Choroid plexus epithelial cell (primary cell): Measurements from ENCODE around the gene PLEKHG4B.
"Not testable (repeated sequence)": the region's sequence is repeated elsewhere in the genome, so short reads cannot be mapped to it uniquely, and the experiment has no call there.

ENCODE experiments used
- DNase-seq: peaks from one replicate; pipeline ENCODE4 v3.0.0-alpha.2; 2010; ENCODE audit warnings: low read depth
- H3K4me3 ChIP-seq: 2 replicates; pipeline ENCODE4 v1.5.1; 2011; ENCODE audit warnings: low read depth, mild to moderate bottlenecking, control low read depth, low read length, moderate library complexity
- TF ChIP-seq, protein P1 (sequence below): conservative IDR thresholded peaks from 2 replicates; pipeline ENCODE4 v1.5.1; 2011; ENCODE audit warnings: low read depth, mild to moderate bottlenecking, control low read depth, inconsistent platforms, low read length, moderate library complexity

PLEKHG4B gene

DNA sequence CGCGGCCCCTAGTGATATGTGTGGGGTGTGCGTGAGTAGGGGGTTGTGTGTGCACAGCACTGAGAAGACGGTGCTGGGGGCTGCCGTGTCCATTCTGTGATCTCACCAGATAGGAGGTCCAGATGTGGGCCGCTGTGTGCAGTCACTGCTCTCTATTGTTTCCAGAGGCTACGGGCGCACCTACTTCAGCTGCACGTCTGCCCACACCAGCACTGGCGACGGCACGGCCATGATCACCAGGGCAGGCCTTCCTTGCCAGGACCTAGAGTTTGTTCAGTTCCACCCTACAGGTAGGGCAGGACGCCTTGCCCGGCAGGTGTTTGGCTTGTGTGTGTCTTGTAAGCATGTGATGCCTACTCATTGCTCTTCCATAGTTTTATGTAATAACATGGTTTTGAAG is 138.7 kb downstream of the PLEKHG4B start:
- DNase-seq = no peak
- TF ChIP-seq, protein P1, sequence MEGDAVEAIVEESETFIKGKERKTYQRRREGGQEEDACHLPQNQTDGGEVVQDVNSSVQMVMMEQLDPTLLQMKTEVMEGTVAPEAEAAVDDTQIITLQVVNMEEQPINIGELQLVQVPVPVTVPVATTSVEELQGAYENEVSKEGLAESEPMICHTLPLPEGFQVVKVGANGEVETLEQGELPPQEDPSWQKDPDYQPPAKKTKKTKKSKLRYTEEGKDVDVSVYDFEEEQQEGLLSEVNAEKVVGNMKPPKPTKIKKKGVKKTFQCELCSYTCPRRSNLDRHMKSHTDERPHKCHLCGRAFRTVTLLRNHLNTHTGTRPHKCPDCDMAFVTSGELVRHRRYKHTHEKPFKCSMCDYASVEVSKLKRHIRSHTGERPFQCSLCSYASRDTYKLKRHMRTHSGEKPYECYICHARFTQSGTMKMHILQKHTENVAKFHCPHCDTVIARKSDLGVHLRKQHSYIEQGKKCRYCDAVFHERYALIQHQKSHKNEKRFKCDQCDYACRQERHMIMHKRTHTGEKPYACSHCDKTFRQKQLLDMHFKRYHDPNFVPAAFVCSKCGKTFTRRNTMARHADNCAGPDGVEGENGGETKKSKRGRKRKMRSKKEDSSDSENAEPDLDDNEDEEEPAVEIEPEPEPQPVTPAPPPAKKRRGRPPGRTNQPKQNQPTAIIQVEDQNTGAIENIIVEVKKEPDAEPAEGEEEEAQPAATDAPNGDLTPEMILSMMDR = no peak
- no peak overlapping the region for H3K4me3 ChIP-seq

DNA sequence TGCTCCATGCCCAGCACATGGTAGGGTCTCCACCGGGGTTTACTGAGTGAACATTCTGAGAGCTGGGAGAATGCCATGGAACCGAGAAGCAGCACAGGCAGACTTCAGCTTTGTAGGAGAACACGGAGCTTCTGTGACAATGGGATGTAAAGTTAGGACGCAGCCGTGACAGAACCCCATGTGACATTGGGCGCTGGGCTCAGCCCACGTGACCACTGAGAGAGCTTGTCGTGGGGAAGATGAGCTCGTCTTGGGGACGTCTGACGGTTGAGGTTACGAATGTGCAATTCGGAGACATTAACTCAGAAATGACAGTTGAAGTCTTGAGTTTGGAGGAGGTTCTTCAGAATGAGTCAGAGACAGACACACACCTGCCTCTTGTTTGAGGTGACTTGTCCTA is 139.7 kb downstream of the PLEKHG4B start:
- TF ChIP-seq, protein P1 = no peak
- DNase-seq = no peak
- H3K4me3 ChIP-seq = no peak overlapping the region

DNA sequence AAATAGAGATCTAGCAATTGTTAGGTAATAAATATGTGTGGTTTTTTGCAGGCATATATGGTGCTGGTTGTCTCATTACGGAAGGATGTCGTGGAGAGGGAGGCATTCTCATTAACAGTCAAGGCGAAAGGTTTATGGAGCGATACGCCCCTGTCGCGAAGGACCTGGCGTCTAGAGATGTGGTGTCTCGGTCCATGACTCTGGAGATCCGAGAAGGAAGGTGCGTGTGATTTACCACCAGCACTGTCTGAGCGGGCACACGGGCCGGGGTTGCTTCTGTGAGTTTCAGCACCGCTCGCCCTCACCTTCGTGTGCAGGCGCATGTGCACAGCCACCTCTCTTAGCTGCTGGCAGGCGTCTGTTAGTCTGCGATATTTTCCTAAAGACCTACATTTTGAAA is 141.5 kb downstream of the PLEKHG4B start:
- not testable (repeated sequence) for H3K4me3 ChIP-seq, DNase-seq

DNA sequence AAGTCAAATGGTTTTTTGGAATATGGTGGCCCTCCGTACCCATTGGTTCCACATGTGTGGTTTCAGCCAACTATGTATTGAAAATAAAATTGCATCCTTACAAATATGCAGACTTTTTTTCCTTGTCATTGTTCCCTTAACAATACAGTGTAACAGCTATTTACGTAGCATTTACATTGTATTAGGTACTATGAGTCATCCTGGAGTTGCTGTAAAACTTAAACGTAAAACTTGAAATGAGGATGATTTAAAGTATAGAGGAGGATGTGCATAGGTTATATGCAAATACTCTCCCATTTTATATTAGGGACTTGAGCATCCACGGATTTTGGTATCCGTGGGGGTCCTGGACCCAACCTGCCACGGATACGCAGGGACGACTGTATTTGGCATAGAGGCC is 142.5 kb downstream of the PLEKHG4B start:
- H3K4me3 ChIP-seq = no peak overlapping the region
- DNase-seq = no peak
- TF ChIP-seq, protein P1 = no peak

DNA sequence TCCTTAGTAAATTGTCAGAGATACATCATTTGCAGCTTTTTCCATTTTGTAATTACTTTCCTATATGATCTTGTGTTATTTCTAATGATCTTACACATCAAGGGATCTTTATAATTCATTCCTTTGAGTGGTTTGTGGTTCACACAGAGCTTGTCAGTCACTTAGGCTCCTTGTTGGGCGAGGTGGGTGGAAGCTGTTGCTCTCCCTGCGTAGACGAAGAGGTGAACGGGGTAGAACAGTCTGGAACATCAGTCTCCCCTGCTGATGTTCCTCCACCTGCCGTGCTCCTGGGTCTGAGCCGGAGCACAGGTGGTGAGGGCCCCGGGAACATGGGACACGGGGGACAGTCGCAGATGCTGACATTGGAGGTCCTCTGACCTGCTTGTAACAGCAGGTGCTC is 143.6 kb downstream of the PLEKHG4B start:
- not testable (repeated sequence) for DNase-seq

DNA sequence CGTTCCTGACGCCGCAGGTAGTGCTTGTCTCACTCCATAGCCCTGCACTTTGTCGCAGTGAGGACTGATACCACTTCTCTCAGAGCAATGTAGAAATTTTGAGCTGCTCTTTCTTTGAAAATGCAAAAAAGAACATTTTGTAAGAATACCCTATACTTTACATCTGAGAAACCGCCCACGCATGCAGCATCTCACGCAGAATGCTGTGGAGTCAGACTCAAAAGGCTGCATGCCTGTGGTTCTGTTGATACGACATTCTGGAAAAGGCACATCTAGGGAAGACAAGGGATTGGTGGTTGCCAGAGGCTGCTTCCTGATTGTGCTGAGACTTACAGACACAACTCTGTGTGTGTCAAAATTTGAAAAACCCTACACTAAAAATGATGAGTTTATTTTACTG is 146.0 kb downstream of the PLEKHG4B start:
- not testable (repeated sequence) for H3K4me3 ChIP-seq
- peak; percentile 60 for DNase-seq

More for the DNA sequence above, 143.6 kb downstream of the PLEKHG4B start:
- not testable (repeated sequence) for H3K4me3 ChIP-seq
